ENCODE results near the gene AOPEP.
"Not testable (repeated sequence)": the region's sequence is repeated elsewhere in the genome, so short reads cannot be mapped to it uniquely, and the experiment has no call there.

Gene AOPEP

DNA sequence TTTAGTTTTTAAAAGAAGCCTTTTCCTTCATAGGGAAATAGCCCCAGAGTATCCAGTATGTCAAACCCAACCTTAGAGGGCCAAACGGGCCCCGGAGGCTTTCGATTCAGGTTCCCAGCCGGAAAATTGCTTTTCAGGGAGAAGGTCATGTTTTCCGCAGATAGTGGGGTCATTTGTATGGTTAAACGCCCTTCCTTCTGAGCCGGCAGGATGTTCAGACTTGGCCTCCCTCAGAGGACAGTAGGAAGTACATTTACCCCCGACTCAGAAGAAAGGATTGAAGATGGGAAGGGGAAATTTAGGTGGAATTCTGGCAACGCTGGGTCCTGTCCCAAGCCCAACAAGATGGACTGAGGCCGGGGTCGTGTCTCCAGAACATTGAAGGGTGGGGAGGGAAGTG is 195.2 kb downstream of the AOPEP start:
- no peak for DNase-seq

DNA sequence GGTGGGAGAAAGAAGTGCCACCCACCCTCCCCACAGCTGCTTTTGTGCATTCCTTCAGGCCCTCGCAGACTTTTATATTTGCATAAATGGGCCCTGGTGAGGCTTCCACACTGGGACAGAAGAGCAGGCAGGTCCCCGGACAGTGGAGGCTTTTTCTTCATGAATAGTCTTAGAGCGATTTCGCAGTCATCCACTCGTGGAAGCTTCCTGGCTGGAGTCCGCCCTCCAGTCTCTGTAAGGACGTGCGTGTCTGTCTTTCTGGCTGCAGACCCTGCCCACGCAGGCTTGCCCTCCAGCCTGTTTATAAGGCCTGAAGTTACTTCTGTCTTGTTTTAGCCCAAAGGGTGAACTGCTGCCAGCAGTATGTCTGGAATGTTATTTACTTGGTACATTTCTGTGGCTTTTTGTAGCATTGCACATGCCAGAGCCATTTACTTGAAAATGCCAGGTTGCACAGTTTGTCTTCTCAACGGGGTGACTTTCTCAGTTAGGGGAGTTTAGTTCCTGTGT is 195.7 kb downstream of the AOPEP start:
- peak; percentile 14 for DNase-seq

DNA sequence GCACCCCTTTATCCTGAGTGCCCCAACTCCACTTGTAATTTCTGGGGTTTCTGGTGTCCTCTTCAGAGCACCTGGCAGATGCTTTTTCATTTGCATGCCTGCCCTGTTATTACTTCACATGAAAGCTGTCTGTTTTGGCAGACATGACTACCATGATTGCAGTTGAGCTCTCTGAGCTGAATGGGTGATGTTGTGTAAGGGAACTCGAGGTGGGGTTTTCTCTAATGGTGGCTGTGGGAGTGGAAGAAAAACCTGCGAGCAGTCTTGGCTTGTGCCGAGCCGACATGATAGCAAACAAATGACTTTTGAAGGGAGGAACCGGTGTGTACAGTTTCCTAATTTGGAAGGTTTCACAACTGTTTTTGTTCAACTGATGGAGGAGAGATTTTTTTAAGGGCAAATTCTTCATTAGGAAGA is 196.2 kb downstream of the AOPEP start:
- no peak for DNase-seq

DNA sequence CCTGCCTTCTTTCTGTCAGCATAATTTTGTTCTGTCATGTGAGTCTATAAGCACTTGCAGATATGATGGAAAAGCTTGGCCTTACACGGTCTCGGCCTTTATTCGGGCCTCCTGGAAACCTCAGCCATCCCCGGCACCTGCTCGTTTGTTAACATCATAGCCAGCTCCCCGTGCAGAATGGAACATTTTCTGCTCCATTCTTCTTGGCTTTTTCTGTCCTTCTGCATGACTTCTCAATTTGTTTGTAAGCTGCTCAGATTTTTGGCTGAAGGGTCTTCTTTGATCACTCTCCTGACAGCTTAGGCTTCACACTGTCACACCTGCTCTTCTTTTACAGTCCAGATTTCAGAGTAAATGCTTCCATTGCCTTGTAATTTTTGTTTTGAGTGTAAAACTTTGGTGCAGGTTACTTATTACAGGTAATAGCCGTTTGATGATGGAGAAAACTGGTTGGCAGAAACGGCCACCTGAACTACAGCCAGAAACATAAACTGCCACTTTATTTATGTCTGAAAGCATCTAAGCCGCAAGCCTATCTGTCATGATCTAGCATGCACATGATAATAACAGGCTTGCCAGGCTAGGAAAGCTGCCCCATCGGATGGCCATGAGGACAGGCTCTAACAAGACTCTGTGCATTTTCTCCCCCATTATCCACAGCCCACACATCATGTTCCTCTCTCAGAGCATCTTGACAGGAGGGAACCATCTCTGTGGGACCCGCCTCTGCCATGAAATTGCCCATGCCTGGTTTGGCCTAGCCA is 197.0 kb downstream of the AOPEP start:
- DNase-seq = peak; percentile 11

DNA sequence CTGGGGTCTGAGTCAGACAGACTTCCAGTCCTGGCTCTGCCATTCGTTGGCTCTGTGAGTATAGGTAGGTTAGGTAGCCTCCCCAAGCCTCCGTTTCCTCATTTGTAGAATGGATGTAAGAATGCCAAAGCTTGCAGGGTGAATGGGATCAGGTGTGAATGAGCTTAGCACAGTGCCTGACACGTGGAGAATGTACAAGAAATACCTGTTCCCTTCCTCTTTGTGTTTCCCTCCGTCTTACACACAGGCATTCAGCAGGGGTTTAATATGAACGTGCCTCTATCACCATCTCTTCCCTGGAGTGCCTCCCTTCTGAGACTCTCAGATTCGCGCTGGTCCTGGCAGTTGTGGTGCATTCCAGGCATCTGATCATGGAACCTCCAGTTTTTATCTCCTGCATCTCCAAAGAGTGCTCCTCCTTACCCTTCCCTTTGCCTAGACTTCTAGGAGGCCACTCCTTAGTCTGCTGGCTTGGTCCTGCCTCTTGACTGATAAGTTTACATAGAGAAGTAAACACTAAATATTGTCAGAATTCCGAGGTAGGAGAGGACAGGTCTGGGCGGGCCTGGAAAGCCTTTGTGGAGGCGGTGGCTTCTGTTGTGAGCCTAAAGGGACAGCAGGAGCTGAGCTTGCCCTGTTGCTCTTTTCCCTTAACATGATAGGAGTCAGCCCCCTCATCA is 199.4 kb downstream of the AOPEP start:
- no peak for DNase-seq

DNA sequence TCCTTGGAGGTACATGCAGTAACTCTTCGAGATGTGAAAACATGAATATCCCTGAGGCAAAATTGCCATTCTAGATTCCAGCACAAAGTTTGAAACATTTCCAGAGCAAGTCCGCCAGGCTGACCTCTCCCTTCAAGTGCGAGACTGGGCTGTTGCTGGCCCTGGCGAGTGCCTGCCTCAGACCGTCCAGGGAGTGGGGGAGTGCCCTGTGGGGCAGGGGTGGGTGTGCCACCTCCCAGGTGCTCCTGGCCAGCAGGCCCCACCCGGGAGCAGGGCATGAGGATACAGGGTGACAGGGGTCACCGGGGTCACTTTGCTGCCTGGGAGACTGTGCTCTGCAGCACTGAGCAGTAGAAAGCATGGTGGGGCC is 199.9 kb downstream of the AOPEP start:
- no peak for DNase-seq

DNA sequence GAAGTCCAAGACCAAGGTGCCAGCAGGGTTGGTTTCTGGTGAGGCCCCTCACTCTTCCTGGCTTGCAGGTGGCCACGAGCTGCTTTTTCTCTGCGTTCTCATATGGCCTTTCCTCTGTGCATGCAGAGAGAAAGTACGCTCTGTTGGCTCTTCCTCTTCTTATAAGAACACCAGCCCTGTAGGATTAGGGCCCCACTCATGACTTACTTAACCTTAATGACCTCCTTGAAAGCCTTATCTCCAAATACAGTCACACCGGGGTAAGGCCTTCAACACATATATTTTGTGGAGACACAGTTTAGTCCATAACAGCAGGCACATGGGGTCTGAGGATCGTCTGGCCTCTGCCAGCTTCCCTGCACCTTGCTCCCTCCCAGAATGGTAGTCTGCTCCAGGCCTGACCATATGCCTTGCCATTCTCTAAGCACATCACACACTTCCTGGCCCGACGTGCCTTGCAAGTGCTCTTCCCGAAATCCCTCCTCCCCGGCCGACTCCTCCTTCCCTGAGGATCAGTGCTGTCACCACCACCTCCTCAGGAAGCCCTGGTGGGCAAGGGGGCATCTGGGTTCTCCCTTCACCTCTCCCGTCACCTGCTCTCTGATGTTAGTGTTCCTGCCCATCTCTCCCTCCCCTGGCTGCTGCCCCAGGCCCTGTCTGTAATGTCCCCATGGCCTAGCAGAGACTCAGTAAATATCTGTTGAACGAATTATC is 200.7 kb downstream of the AOPEP start:
- no peak for DNase-seq

DNA sequence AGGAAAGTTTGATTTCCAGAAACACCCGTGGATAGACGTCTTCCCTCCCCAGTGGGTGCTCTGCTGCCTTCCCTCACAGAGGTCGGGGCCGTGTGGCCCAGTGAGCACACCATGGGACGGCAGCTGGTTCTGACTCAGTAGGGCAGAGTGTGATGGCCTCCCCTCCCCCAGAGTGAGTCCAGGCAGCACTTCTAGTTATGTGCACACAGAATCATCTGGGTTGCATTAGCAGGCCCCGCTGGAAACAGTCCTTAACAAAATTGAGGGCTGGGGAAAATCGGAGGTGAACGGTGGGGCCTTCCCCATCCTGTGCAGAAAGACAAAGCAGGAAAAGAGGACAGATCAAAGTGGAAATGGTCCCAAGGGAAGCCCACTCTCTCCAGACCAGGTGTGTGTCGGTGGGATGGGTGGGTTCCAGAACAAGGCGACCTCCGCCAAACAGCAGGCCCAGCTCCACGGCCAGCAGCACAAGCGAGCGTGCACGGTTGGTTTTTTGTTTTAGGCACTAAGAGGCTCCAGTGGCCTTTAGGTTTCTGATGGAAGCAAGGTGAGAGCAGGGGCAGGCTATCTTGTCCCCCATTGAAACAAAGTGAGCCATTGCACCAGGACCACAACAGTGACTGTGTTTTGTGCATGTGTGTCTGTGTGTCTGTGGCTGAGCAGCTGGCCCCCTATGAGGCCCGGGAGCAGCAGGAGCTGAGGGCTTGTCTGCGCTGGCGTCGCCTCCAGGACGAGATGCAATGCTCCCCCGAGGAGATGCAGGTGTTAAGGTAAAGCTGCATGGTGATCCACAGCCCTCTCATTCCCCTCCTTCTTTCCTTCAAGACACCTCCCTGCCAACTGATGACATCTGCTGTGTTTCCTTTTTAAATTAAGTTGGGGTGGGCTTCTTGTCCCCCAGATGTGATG is 201.5 kb downstream of the AOPEP start:
- no peak for DNase-seq

DNA sequence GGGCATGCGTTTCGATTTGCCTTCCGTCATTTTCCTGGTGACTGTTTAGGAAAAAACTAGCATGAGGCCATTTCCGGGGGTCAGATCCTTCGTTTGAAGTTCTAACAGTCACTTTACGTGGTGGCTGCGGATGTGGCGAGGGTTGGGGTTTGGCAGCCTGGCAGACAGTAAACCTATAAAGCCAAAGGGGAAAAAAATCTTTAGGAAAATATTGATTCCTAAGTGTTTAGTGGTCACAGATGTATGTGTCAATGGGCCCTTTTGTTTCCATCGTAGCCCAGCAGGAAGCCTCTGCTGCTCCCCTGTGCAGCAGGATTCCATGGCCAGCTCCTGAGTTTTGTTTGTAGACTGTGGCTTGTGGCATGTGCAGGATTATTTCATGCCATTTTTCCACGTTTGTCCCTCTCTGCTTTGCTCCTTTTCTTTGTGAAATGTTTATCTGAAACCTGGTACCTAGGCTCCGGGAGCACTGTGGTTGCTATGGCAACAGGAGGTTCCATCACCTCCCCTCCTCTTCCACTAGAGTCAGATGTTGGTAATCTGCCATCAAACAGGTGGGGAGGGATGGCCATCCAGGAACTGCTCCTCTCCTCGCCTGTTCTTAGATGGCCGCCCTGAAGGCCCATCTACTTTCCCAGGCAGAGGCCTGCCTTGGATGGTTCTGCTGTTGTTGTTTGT is 202.3 kb downstream of the AOPEP start:
- DNase-seq = no peak

DNA sequence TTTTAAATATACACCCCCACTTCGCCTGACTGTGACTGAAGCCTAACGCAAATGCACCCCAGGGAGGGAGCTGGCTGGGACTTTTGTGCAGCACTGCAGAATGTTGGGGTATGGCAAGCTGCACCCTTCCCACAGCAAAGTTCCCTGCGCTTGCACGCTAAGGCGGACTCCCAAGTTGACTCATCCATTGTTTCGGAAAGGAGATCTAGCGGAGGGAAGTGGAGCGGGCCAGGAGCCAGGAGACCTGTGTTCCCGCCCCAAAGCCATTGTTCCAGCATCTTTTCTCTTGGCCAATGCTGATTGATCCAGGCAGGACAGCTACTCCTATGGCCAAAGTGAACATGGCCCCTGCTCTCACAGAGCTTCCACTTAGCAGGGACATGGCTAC is 202.9 kb downstream of the AOPEP start:
- DNase-seq = no peak

DNA sequence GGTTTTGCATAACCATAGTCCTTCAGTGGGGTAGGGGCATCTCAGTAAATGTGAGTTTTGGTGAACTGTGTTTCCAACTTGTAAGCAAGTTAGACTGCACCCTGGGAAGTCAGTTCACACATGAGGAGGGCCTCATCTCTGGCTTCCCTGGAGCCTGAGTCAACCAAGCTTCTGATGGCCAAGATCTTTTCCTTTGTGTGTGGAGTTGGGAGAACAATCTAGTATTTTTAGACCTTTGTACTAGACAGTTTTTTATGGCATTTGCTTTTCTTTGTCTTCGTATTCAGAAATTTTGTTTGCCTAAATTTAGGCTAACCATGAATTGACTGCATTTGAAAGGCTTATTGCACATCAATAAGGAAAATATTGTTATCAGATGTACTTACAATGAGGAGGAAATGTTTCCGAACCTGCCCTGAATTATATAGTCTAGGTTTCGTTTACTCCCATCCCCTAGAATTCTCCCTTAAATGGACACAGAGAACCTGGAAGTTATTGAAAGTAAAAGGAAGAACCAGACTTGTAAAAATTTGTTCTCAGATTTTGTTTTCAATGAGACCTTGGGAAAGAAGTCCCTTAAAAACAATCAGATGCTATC is 204.6 kb downstream of the AOPEP start:
- DNase-seq = no peak

DNA sequence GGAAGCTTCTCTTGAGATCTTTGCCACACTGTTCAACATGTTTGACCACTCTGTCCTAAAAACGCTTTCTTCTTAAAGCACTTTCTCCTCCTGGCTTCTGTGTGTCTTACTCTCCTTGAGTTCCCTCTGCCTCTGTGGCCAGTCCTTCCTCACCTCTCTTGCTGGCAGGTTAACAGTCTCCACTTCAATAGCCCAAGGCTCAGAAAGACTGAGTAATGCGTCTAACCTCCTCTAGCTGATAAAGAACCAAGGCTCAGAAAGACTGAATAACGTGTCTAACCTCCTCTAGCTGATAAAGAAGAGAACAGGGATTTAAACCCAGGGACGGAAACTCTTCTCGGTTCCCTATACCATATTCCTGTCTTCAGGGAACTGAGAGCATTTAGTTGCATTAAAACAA is 205.2 kb downstream of the AOPEP start:
- DNase-seq = no peak

DNA sequence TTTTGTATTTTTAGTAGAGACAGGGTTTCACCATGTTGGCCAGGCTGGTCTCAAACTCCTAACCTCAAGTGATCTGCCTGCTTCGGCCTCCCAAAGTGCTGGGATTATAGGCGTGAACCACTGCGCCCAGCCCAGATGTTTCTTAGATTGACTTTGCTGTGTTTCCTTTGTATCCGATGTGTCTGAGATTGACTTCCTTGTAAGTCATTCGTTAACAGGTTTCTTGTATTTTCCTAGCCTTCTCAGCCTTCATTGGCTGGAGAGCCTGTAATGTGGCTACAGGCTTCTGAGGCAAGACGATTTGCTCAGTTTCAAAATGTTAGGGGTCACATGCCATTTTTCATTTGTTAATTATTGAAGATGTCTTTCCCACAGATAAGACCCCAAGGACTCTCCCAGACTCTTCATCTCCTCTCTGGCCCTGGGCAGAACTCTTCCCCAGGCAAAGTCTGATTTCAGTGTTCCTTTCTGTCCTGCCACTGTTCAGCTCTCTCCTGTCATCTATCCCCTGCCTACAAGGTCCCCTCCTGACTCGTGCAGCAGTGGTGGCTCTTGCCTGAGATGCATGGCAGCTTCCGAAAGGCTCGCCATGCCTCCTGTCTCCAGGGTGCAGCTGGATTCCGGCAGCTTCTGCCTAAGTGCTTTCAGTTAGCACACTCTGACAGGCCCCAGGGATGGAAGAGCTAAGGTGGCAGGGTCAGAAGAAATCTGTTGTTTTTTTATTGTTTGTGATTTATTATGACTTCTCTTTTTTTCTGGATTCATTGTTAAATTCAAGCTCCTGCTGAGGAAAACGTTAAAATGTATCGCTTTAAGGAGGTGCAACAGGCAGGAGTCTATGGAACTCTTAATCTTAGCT is 206.4 kb downstream of the AOPEP start:
- no peak for DNase-seq

DNA sequence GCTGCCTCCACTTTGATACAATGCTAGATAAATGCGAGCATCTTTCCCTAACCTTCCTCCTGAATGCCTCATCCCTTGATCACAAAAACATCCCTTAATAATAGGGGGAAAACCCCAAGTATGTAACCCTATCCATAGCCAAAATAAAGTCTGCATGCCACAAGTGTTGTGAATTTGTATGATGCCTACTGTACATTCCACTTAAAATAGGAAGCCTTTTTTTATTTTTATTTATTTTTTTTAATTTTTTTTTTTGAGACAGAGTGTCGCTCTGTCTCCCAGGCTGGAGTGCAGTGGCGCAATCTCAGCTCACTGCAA is 207.0 kb downstream of the AOPEP start:
- DNase-seq = no peak

DNA sequence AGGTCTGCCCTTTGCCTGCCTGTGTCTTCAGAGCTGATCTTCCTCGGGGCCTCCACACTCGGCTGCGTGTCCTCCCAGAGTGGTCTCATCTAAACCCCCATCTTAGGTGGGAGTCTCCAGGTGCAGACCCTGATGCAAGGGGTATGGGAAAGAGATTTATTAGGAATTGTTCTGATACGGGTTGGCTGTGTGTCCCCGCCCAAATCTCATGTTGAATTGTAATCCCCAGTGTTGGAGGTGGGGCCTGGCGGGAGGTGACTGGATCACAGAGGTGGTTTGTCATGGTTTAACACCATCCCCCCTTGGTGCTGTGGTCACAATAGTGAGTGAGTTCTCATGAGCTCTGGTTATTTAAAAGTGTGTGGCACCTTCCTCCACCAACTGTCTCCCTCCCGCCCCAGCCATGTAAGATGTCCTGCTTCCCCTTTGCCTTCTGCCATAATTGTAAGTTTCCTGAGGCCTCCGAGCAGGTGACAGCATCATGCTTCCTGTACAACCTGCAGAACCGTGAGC is 208.4 kb downstream of the AOPEP start:
- no peak for DNase-seq

DNA sequence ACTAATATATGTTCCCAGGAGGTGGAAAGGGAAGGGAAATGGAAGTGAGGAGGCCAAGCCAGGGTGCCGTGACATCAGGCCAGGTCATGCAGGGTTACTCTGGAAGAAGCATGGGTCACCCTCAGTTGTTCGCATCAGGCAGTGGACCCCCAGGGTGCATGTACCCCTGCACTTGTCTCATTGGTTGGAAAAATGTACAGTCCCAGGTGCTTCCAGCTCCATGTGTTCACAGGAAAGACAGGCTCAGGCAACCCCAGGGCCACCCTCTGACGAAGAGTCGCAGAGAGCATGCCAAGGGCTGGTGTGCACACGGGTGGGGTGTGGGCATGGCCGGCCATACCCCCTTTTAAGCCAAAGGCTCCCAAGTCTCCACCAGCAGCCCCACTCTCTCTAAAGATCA is 208.9 kb downstream of the AOPEP start:
- DNase-seq = no peak

DNA sequence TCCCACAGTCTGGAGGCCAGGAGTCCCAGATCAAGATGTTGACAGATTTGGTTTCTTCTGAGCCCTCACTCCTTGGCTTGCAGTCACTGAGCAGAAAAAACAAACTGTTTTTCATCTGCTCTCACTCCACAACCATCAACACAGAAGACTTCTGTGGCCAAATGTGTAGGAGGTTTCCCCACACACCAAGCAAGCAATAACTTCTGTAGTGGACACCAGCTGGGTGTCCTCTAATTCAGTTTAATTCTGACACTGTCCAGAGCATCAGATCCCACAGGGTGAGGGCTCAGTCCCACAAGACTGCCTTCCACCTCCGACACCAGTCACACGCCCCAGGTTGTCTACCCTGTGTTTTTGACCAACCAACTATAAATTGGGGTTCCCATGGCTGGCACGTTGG is 209.9 kb downstream of the AOPEP start:
- DNase-seq = no peak

DNA sequence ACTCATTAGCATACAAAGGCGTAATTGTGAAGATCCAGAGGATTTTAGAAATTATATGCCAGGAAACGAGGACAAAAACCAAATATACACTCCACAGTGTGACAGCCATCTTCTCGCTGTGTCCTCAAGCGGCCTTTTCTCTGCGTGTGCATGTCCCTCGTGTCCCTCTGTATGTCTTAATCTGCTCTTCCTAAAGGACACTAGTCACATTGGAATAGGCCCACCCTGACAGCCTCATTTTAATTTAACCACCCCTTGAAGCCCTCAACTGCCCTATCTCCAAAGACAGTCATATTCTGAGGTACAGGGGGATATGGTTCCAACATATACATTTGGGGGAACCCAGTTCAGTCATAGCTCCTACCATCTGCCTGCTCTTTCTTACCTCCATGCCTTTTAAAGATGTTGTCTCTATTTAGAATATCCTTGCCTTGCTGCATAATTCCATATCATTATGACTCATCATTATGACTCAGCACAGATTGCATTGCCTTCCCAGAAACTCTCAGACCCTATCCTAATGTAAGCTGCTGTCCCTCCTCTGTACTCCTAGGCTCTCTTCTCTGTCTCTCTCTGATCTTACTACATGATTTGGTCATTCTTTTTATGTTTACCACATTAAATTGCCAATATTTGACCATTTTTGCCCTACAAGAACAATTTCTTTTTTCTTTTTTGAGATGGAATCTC is 210.9 kb downstream of the AOPEP start:
- no peak for DNase-seq

DNA sequence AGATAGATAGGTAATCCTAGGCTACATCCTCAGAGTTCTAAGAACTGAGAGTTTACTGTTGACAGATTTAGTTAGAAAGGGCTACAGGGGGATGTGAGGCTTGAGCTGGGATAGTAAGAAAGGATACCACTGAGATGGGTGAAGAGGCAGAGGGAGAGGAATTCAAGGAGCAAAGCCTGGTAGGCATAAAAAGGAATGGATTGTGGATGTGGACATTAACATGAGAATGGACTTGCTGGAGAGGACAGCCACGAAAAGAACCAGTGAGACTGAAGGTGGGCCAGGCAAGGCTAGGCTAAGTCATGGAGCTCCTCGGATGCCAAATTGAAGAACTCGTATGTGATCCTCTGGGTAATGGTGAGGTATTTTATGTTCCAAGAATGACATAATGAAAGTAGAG is 211.9 kb downstream of the AOPEP start:
- no peak for DNase-seq

DNA sequence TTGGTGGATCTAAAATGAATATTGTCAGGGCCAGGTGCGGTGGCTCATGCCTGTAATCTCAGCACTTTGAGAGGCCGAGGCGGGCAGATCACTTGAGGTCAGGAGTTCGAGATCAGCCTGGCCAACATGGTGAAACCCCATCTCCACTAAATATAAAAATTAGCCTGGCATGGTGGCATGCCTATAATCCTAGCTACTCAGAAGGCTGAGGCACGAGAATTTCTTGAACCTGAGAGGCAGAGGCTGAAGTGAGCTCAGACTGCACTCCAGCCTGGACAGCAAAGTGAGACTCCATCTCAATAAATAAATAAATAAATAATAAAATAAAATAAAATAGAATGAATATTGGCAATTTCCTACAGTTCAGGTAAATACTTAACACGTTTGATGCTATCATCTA is 213.8 kb downstream of the AOPEP start:
- not testable (repeated sequence) for DNase-seq
